Effector memory CD8-positive, alpha-beta T cell (primary cell): ENCODE data around the gene KIF18B.

Experiments
- ATAC-seq: fragments of 150-1000 bp; cut with Tn5 transposase; replicated peaks from 2 replicates; pipeline ENCODE4 v1.10.0; 2021; ENCODE audit warnings: mild to moderate bottlenecking, moderate library complexity
- DNase-seq, 3 experiments: peaks; one replicate each; pipeline ENCODE4 v3.0.0; 2021
- H3K27ac Mint-ChIP-seq, 2 donors: one replicate each; pipeline ENCODE4 v1.8.0; 2022; ENCODE audit warnings: mild to moderate bottlenecking in 2 of 2, mixed read lengths in 2 of 2, moderate library complexity in 2 of 2
- H3K27me3 Mint-ChIP-seq, 2 donors: one replicate each; pipeline ENCODE4 v1.8.0; 2022; ENCODE audit warnings: mixed read lengths in 2 of 2
- H3K36me3 Mint-ChIP-seq: one replicate; pipeline ENCODE4 v1.8.0; 2022; ENCODE audit warnings: mild to moderate bottlenecking, moderate library complexity, mixed read lengths; ENCODE audit not compliant: insufficient read depth
- H3K4me1 Mint-ChIP-seq, 2 donors: one replicate each; pipeline ENCODE4 v1.8.0; 2022; ENCODE audit warnings: low read depth in 2 of 2, mixed read lengths in 2 of 2
- H3K4me3 Mint-ChIP-seq, 2 donors: one replicate each; pipeline ENCODE4 v1.8.0; 2022; ENCODE audit warnings: mild to moderate bottlenecking in 2 of 2, mixed read lengths in 2 of 2, moderate library complexity in 2 of 2
- H3K9me3 Mint-ChIP-seq, 2 donors: one replicate each; pipeline ENCODE4 v1.8.0; 2022; ENCODE audit warnings: mixed read lengths in 2 of 2

The KIF18B gene

GRCh38 chr17:44978807-44979206 lies 31.2 kb upstream of the KIF18B start:
- Mint-ChIP-seq H3K36me3 (no peaks in the 10 kb centered on the region), H3K27me3 (peaks cover 35 to 74% of the 10 kb centered on the region in 2 donors), H3K4me1 (no peaks in the 10 kb centered on the region), H3K27ac (no peak overlapping the region), H3K4me3 (no peak overlapping the region), H3K9me3 (no peaks in the 10 kb centered on the region)
- DNase-seq (no peak), ATAC-seq (no peak)

GRCh38 chr17:44977814-44978550 lies 30.4 kb upstream of the KIF18B start:
- peak overlapping the region in 1 of 2 donors; percentile 41 for H3K27ac Mint-ChIP-seq
- H3K4me1 Mint-ChIP-seq: no peaks in the 10 kb centered on the region
- no peak for DNase-seq
- no peak for ATAC-seq
- H3K4me3 Mint-ChIP-seq: no peak overlapping the region
- no peaks in the 10 kb centered on the region for H3K9me3 Mint-ChIP-seq
- H3K27me3 Mint-ChIP-seq: peaks cover 39 to 74% of the 10 kb centered on the region in 2 donors
- H3K36me3 Mint-ChIP-seq: no peaks in the 10 kb centered on the region

GRCh38 chr17:44977065-44977464 lies 29.5 kb upstream of the KIF18B start:
- Mint-ChIP-seq H3K9me3 (no peaks in the 10 kb centered on the region), H3K27me3 (peaks cover 39 to 74% of the 10 kb centered on the region in 2 donors), H3K27ac (no peak overlapping the region), H3K4me3 (no peak overlapping the region), H3K36me3 (no peaks in the 10 kb centered on the region), H3K4me1 (peaks cover 0 to under 1% of the 10 kb centered on the region in 2 donors)
- no peak for ATAC-seq
- DNase-seq: no peak

GRCh38 chr17:44976206-44976605 lies 28.6 kb upstream of the KIF18B start:
- ATAC-seq (no peak), DNase-seq (no peak)
- no peak overlapping the region for H3K27ac Mint-ChIP-seq
- no peak overlapping the region for H3K4me3 Mint-ChIP-seq
- H3K4me1 Mint-ChIP-seq: peaks cover 0 to 3% of the 10 kb centered on the region in 2 donors
- peaks cover 39 to 70% of the 10 kb centered on the region in 2 donors for H3K27me3 Mint-ChIP-seq
- H3K9me3 Mint-ChIP-seq: no peaks in the 10 kb centered on the region
- no peaks in the 10 kb centered on the region for H3K36me3 Mint-ChIP-seq

GRCh38 chr17:44972953-44973352 lies 25.4 kb upstream of the KIF18B start:
- ATAC-seq (no peak), DNase-seq (no peak)
- no peaks in the 10 kb centered on the region for H3K36me3 Mint-ChIP-seq
- H3K27ac Mint-ChIP-seq: no peak overlapping the region
- H3K4me1 Mint-ChIP-seq: peaks cover 8 to 15% of the 10 kb centered on the region in 2 donors
- H3K4me3 Mint-ChIP-seq: no peak overlapping the region
- peaks cover 40 to 56% of the 10 kb centered on the region in 2 donors for H3K27me3 Mint-ChIP-seq
- H3K9me3 Mint-ChIP-seq: no peaks in the 10 kb centered on the region

DNA sequence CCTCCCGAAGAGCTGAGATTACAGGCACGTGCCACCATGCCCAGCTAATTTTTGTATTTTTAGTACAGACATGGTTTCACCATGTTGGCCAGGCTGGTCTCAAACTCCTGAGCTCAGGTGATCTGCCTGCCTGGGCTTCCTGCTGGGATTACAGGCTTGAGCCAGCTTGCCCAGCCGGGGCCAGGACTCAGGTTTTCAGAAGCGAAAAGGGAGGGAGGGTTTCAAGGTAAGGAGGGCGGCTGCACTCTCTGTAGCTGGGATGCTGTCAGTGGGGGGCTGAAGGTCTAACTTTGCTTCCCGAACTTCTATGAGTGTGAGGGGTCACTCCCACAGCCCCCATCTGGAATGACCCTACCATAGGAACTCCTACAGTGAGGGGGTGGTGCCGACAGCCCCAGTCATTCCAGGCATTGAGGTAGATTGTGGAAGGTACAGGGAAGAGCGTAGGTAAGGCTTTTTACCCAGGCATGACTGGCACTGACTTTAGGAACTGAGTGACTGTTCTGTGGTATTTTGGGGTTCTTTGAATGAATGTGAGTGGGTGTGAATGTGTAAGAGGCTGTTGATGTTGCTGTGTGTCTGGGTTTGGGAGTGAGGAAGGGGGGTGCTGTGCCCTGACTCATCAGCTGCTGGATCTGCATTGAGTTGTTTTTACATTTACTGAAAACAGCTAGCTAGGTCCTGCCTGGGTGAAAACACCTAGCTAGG lies 24.4 kb upstream of the KIF18B start:
- Mint-ChIP-seq H3K27ac (no peak overlapping the region), H3K9me3 (no peaks in the 10 kb centered on the region), H3K4me3 (no peak overlapping the region), H3K4me1 (peaks cover 12 to 18% of the 10 kb centered on the region in 2 donors), H3K36me3 (no peaks in the 10 kb centered on the region), H3K27me3 (peaks cover 38 to 51% of the 10 kb centered on the region in 2 donors)
- ATAC-seq: no peak
- no peak for DNase-seq

DNA sequence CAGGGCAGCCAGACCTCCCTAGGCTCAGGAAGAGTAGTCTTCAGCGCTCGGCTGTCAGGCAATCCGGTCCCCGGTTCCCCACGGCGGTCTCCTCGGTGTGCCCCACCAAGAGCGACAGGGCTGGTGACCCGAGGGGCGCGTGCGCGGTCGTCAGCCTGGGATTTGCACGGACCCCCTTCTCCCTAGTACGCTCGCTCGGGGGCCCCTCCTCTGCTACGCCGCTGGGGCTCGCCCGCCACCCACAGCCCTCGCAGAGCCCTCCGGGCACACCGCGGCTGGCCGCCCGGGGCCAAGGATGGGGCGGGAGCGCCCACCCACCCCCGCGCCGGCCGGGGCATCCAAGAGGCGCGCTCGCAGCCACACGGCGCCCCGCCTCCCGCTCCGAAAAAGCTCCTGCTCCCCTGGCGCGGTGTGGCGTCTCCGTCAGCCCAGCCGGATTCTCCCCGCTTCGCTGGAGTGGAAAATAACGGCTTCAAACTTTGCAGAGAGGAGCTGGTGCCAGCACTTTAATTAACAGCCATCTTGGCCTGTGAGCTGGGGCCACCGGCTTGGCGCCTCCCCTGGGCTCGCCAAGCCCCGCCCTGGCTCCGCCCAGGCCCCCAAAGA lies 22.7 kb upstream of the KIF18B start:
- peaks cover 43 to 51% of the 10 kb centered on the region in 2 donors for H3K27me3 Mint-ChIP-seq
- no peak for DNase-seq
- peaks cover 14 to 24% of the 10 kb centered on the region in 2 donors for H3K4me1 Mint-ChIP-seq
- no peaks in the 10 kb centered on the region for H3K36me3 Mint-ChIP-seq
- no peak overlapping the region for H3K27ac Mint-ChIP-seq
- peak overlapping the region; percentile 58 to 62 for H3K4me3 Mint-ChIP-seq
- peak; percentile 9 for ATAC-seq
- no peaks in the 10 kb centered on the region for H3K9me3 Mint-ChIP-seq

DNA sequence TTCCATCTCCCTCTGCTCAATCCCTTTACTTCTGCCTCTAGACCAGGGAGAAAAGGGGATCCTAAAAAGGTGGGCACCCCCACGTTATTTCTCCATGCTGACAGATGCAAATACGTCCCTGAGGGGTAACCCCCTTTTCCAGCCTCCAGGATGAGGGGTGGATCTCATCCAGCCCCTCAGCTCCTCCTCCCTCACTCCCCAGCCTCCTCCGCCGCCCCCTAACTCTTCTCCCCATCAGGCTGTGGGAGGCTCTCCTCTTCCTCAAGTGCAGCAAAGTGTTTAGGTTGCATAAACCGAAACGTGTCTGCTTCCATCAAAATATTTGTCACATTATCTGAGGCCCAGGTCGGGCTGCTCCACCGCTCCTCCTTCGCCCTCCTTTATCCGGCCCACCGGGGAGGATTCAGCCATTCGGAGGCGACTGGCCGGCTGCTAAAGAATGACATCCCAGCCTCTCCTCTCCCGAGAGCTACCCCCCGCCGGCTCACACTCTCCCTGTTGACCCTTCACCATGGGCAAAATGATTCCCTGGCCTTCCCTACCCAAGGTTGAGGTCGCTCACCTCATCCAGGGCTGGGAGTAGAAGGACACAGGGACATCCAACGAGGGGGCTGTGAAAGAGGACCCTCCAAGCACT lies 21.7 kb upstream of the KIF18B start:
- H3K27ac Mint-ChIP-seq: peak overlapping the region in 1 of 2 donors; percentile 1

DNA sequence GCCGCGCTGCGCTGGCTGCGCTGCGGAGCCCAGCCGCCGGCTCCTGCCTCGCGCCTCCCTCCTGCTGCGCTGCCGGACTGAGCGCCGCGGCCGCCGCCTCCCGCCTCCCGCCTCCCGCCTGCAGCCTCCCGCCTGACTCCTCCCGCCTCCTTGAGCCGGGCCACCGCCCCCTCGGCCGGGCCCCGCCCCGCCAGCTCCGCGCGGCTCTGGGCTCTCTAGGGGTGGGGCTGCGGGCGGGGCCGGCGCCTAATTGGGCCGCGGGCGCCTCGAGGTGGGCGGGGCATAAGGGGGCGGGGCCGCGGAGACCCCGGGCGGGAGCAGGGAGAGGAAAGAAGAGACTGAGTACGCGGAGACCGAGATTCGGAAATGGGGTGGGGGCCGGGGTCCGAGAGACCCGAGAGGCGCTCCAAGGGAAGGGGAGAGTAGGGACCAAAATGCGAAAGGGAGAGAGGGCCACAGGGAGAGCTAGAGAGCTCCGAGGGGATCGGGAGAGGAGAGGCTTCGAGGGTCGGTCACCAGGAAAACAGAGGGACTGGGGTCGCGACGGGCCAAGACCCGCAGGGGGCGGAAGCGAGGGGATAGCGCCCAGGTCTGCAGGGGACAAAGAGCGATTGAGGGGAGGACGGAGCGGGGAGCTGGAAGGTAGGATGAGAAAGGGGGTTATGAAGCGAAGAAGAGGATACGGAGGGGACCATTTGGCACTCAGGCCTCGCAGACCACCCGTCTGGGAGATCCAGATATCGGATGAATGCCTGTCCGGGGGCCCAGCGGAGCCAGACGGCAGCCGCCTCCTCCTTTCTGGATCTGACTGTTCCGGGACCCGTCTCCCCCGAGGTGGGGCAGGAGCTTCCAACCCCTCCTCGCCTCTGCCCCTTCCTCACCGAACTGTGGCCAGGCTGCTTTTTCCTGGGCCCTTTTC lies 20.9 kb upstream of the KIF18B start, which contains the start of gene C1QL1:
C1QL1 (minus strand) TSS at position 79 of the 919 bp plus-strand sequence. CDS start 255 bp downstream, outside the sequence.
- Mint-ChIP-seq H3K4me1 (peaks cover 14 to 24% of the 10 kb centered on the region in 2 donors), H3K9me3 (no peaks in the 10 kb centered on the region), H3K27ac (peak within 1 kb of the TSS in 1 of 2 donors; percentile 1), H3K4me3 (peak within 1 kb of the TSS; percentile 58 to 62), H3K27me3 (peaks cover 53 to 58% of the 10 kb centered on the region in 2 donors), H3K36me3 (no peaks in the 10 kb centered on the region)
- peak; percentile 65 to 75 (median 66) for DNase-seq
- ATAC-seq: peak; percentile 95

More for the DNA sequence above, 21.7 kb upstream of the KIF18B start:
- Mint-ChIP-seq H3K4me1 (peaks cover 14 to 24% of the 10 kb centered on the region in 2 donors), H3K36me3 (no peaks in the 10 kb centered on the region), H3K27me3 (peaks cover 51 to 52% of the 10 kb centered on the region in 2 donors), H3K9me3 (no peaks in the 10 kb centered on the region), H3K4me3 (peak overlapping the region; percentile 58 to 62)
- no peak for ATAC-seq
- DNase-seq: no peak

DNA sequence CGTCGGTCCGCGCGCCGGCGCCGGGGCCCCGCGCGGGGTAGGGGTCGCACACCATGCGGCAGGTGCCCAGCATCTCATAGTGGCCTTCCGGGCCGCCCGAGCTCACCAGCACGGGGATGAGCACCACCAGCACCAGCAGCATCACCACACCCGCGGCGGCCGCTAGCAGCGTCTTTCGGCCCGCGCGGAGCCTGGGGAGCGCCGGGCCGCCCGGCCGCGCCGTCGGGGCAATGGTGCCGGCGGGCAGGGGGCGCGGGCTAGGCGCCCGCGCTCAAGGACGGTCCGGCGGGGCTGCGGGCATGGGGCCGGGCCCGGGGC lies 20.3 kb upstream of the KIF18B start:
- Mint-ChIP-seq H3K4me1 (peaks cover 14 to 24% of the 10 kb centered on the region in 2 donors), H3K27ac (no peak overlapping the region), H3K4me3 (peak overlapping the region; percentile 58 to 62), H3K27me3 (peaks cover 59 to 64% of the 10 kb centered on the region in 2 donors), H3K9me3 (no peaks in the 10 kb centered on the region), H3K36me3 (no peaks in the 10 kb centered on the region)
- ATAC-seq (peak; percentile 17), DNase-seq (no peak)

DNA sequence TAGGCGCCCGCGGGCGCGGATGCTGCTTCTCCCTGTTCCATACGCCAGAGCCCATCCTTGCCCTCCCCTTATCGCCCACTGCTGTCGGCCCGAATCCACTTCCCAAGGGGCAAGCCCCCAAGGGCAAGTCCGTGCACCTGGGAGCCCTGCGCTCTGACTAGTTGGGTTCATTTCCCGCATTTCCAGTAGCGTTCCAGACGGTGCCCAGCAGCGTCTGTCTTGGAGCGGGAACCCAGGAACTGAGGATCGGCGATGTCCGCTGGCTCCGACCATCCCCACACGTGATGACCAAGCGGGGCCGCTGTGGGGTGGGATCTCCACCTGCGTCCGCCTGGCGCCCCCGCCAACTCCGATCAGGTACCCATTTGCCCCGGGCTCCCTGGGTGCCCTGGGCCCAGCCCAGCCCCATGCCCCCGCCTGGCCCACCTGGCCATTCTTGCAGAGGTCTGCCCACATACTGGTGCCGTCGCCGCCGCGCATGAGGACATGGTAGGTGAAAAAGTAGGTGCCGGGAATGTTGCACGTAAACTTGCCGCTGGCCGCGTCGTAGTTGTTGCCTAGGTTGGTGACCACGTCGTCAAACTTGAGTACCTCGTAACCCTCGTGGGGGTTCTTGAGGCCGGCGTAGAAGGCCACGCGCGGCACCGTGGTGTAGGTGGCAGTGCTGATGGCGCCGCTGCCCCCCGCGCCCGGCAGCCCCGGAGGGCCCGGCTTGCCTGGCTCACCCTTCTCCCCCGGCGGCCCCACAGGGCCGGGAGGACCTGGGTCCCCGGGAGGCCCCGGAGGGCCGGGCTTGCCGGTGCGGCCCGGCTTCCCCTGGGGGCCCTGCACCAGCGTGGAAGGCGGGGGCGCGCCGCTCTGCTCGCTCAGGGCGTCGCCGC lies 19.7 kb upstream of the KIF18B start:
- no peak for DNase-seq
- Mint-ChIP-seq H3K4me1 (peaks cover 14 to 24% of the 10 kb centered on the region in 2 donors), H3K36me3 (no peaks in the 10 kb centered on the region), H3K9me3 (no peaks in the 10 kb centered on the region), H3K27me3 (peaks cover 62 to 70% of the 10 kb centered on the region in 2 donors), H3K27ac (no peak overlapping the region), H3K4me3 (peak overlapping the region; percentile 35 to 48)
- peak; percentile 9 for ATAC-seq
